GM06990 (cell line): Measurements from ENCODE around the gene PSMA8.

Source experiments
- DNase-seq: peaks from one replicate; pipeline ENCODE4 v3.0.0-alpha.2; 2011; ENCODE audit not compliant: insufficient read length; ENCODE audit errors: extremely low read depth
- H3K27me3 ChIP-seq: replicated peaks from 2 replicates; pipeline ENCODE4 v1.6.0; 2011; ENCODE audit warnings: low read length; ENCODE audit not compliant: control insufficient read depth, insufficient read depth
- H3K36me3 ChIP-seq: 2 replicates; pipeline ENCODE4 v1.5.1; 2011; ENCODE audit warnings: low read length; ENCODE audit not compliant: control insufficient read depth, insufficient read depth
- H3K4me3 ChIP-seq: replicated peaks from 2 replicates; pipeline ENCODE4 v1.5.1; 2011; ENCODE audit warnings: low read depth, mild to moderate bottlenecking, control low read depth, low read length
- CTCF ChIP-seq: IDR thresholded peaks from 2 replicates; pipeline ENCODE4 v1.5.1; 2011; ENCODE audit warnings: low read length, control low read depth, mild to moderate bottlenecking, inconsistent platforms; ENCODE audit not compliant: insufficient read depth, poor library complexity, severe bottlenecking

Gene PSMA8

GRCh38 chr18:26208977-26209376 lies 75.3 kb downstream of the PSMA8 start:
- TF ChIP-seq CTCF: no peak
- H3K27me3 ChIP-seq: no peaks in the 10 kb centered on the region
- DNase-seq: no peak
- H3K4me3 ChIP-seq: no peak overlapping the region
- H3K36me3 ChIP-seq: no peaks in the 10 kb centered on the region

DNA sequence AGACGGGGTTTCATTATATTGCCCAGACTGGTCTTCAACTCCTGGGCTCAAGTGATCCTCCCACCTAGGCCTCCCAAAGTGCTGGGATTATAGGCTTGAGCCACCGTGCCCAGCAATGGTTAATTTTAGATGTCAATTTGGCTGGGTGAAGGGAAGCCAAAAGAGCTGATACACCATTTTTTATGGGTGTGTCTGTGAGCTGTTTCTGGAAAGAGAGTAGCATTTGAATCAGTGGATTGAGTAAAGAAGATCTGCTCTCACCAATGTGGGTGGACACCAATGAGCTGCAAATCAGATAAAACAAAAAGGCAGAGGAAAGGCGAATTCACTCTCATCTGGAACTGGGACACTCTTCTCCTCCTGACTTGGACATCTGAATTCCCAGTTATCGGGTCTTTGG lies 76.5 kb downstream of the PSMA8 start:
- Histone ChIP-seq H3K36me3 (no peaks in the 10 kb centered on the region), H3K4me3 (no peak overlapping the region), H3K27me3 (no peaks in the 10 kb centered on the region)
- TF ChIP-seq CTCF: no peak
- no peak for DNase-seq

GRCh38 chr18:26215247-26215970 lies 81.7 kb downstream of the PSMA8 start:
- peak overlapping the region; percentile 49 for H3K4me3 ChIP-seq
- DNase-seq: peak; percentile 53
- no peaks in the 10 kb centered on the region for H3K36me3 ChIP-seq
- TF ChIP-seq CTCF: no peak
- no peaks in the 10 kb centered on the region for H3K27me3 ChIP-seq

DNA sequence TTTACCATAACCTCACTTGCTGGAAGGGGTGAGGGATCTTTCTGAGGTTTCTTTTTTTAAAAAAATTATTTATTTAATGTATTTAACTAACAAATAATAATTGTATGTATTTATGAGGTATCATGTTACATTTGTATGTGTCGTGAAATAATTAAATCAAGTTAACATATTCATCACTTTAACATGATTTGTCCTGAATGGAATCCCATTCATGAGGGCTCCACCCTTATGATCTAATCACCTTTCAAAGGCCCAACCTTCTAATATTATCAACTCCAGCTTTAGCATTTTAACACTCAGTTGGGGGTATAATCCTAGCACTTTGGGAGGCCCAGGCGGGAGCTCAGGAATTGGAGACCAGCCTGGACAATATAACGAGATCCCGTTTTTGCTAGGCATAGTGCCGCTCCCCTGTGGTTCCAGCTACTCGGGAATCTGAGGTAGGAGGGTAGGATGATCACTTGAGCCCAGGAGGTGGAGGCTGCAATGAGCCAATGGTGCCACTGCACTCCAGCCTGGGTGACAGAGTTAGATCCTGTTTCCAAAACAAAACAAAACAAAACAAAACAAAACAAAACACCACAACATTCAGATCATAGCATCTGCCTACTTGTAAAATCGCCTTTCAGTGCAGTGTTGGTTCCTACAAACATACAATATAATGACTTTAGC lies 91.5 kb downstream of the PSMA8 start:
- TF ChIP-seq CTCF: no peak
- DNase-seq: no peak
- H3K27me3 ChIP-seq: no peaks in the 10 kb centered on the region

GRCh38 chr18:26225915-26226228 lies 92.2 kb downstream of the PSMA8 start:
- Histone ChIP-seq H3K4me3 (peak overlapping the region; percentile 88), H3K36me3 (no peaks in the 10 kb centered on the region), H3K27me3 (no peaks in the 10 kb centered on the region)
- TF ChIP-seq CTCF: no peak
- no peak for DNase-seq

More for the DNA sequence above, 91.5 kb downstream of the PSMA8 start:
- Histone ChIP-seq H3K36me3 (no peaks in the 10 kb centered on the region), H3K4me3 (no peak overlapping the region)
